ENCODE measurements around the gene ENAH.

The ENAH gene

DNA sequence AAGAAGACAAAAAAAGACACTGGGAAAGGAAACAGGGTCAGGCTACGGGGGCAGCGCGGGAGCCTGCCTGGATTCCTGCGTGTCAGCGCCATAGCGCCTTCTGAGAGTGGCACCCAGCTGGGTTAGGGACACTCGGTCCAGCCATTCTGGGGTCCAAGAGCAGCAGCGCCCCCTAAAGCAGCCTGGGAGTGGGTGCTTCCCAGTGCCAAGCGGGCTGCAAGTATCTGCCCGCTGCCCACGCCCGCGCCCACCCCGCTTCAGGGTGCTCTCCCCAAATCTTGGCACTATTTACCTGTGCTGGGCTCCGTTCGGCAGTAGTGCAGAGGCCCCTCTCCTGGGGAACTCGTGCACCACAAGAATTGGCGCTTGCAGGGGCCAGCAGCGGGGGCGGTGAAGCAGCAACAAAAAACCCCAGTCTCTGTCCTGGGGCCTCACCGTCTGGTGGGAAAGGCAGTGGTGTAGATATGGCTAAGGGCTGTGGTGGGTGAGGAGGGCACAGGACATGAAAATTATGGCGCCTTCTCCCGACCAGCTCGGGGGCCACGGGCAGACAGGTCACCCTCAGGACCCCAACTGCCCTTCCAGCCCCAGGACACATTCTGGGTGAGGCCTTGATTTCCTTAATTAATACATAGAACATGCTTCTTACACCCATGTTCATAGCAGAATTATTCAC is 200.9 kb downstream of the ENAH start:
- H3K36me3 Mint-ChIP-seq: no peaks in the 10 kb centered on the region
- H3K4me3 Mint-ChIP-seq: no peak overlapping the region
- H3K4me1 Mint-ChIP-seq: peaks cover 50% of the 10 kb centered on the region
- H3K9me3 Mint-ChIP-seq: no peaks in the 10 kb centered on the region
- H3K27ac Mint-ChIP-seq: peak overlapping the region; percentile 62
- no peaks in the 10 kb centered on the region for H3K27me3 Mint-ChIP-seq

- H3K27ac Mint-ChIP-seq: no peak overlapping the region
- H3K27me3 Mint-ChIP-seq: no peaks in the 10 kb centered on the region
- H3K36me3 Mint-ChIP-seq: no peaks in the 10 kb centered on the region
- no peaks in the 10 kb centered on the region for H3K9me3 Mint-ChIP-seq
- H3K4me1 Mint-ChIP-seq: peaks cover 57% of the 10 kb centered on the region
- H3K4me3 Mint-ChIP-seq: no peak overlapping the region
Measured at GRCh38 chr1:225451340-225451739, 201.6 kb downstream of the ENAH start.

- H3K27me3 Mint-ChIP-seq: no peaks in the 10 kb centered on the region
- peaks cover 64% of the 10 kb centered on the region for H3K4me1 Mint-ChIP-seq
- H3K36me3 Mint-ChIP-seq: no peaks in the 10 kb centered on the region
- H3K4me3 Mint-ChIP-seq: no peak overlapping the region
- H3K27ac Mint-ChIP-seq: no peak overlapping the region
- no peaks in the 10 kb centered on the region for H3K9me3 Mint-ChIP-seq
Measured at GRCh38 chr1:225450491-225451191, 202.3 kb downstream of the ENAH start.

- H3K4me1 Mint-ChIP-seq: peaks cover 68% of the 10 kb centered on the region
- H3K4me3 Mint-ChIP-seq: no peak overlapping the region
- no peaks in the 10 kb centered on the region for H3K9me3 Mint-ChIP-seq
- no peaks in the 10 kb centered on the region for H3K36me3 Mint-ChIP-seq
- H3K27me3 Mint-ChIP-seq: no peaks in the 10 kb centered on the region
- H3K27ac Mint-ChIP-seq: peak overlapping the region; percentile 32
Measured at GRCh38 chr1:225449774-225450173, 203.1 kb downstream of the ENAH start.

- H3K9me3 Mint-ChIP-seq: no peaks in the 10 kb centered on the region
- H3K27ac Mint-ChIP-seq: no peak overlapping the region
- no peak overlapping the region for H3K4me3 Mint-ChIP-seq
- H3K4me1 Mint-ChIP-seq: peaks cover 68% of the 10 kb centered on the region
- no peaks in the 10 kb centered on the region for H3K27me3 Mint-ChIP-seq
- H3K36me3 Mint-ChIP-seq: no peaks in the 10 kb centered on the region
Measured at GRCh38 chr1:225449261-225449660, 203.7 kb downstream of the ENAH start.

GRCh38 chr1:225448146-225448805 is 204.6 kb downstream of the ENAH start:
- H3K27ac Mint-ChIP-seq: peak overlapping the region; percentile 65
- H3K27me3 Mint-ChIP-seq: no peaks in the 10 kb centered on the region
- H3K9me3 Mint-ChIP-seq: no peaks in the 10 kb centered on the region
- no peaks in the 10 kb centered on the region for H3K36me3 Mint-ChIP-seq
- H3K4me3 Mint-ChIP-seq: no peak overlapping the region
- H3K4me1 Mint-ChIP-seq: peaks cover 65% of the 10 kb centered on the region

DNA sequence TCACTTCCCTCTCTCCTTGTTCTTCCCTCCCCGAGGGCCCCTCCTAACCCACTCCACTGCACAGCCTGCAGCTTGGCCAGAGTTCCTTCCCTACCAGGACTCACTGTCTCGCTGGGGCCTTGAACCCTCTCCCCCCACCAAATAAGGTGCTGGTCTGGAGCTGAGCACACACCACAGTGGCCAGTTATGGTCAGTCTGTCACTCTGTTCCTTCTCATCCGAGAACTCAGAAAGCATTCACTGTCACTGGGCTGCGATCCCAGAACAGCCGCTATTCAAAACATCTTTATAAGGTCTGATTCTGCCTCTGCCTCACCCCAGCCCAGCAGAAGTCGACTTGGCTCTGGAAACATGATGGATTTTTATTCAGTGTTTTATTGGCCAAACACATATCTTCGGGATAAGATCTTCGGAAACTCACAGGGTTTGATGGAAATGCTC is 205.3 kb downstream of the ENAH start:
- H3K9me3 Mint-ChIP-seq: no peaks in the 10 kb centered on the region
- H3K4me1 Mint-ChIP-seq: peaks cover 69% of the 10 kb centered on the region
- no peaks in the 10 kb centered on the region for H3K27me3 Mint-ChIP-seq
- H3K36me3 Mint-ChIP-seq: no peaks in the 10 kb centered on the region
- no peak overlapping the region for H3K4me3 Mint-ChIP-seq
- H3K27ac Mint-ChIP-seq: peak overlapping the region; percentile 65

GRCh38 chr1:225446981-225447615 is 205.8 kb downstream of the ENAH start:
- H3K4me1 Mint-ChIP-seq: peaks cover 75% of the 10 kb centered on the region
- no peaks in the 10 kb centered on the region for H3K9me3 Mint-ChIP-seq
- no peaks in the 10 kb centered on the region for H3K36me3 Mint-ChIP-seq
- H3K4me3 Mint-ChIP-seq: no peak overlapping the region
- H3K27ac Mint-ChIP-seq: peak overlapping the region; percentile 23
- no peaks in the 10 kb centered on the region for H3K27me3 Mint-ChIP-seq

DNA sequence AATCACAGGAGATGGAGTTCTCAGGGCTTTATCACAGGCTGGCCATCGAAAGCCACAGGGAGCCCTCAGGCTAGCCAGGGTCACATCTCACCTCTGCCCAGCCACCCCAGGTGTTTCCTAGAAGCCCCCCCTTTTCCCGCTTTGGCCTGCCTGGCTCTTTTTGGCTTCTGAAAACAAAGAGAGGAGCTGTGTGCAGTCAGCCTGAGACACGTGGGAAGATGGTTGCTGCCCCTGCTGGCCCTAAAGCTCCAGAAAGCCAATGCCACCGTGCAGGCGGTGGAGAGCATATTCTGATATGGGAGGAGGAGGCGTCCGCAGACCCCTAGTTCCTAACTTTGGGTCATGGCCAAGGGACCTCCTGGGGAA is 206.3 kb downstream of the ENAH start:
- no peaks in the 10 kb centered on the region for H3K9me3 Mint-ChIP-seq
- no peak overlapping the region for H3K4me3 Mint-ChIP-seq
- peaks cover 80% of the 10 kb centered on the region for H3K4me1 Mint-ChIP-seq
- no peaks in the 10 kb centered on the region for H3K27me3 Mint-ChIP-seq
- no peaks in the 10 kb centered on the region for H3K36me3 Mint-ChIP-seq
- peak overlapping the region; percentile 86 for H3K27ac Mint-ChIP-seq

- peak overlapping the region; percentile 66 for H3K4me3 Mint-ChIP-seq
- peaks cover 82% of the 10 kb centered on the region for H3K4me1 Mint-ChIP-seq
- no peaks in the 10 kb centered on the region for H3K9me3 Mint-ChIP-seq
- no peaks in the 10 kb centered on the region for H3K36me3 Mint-ChIP-seq
- H3K27ac Mint-ChIP-seq: peak overlapping the region; percentile 92
- no peaks in the 10 kb centered on the region for H3K27me3 Mint-ChIP-seq
Measured at GRCh38 chr1:225445639-225446594, 207.0 kb downstream of the ENAH start.

DNA sequence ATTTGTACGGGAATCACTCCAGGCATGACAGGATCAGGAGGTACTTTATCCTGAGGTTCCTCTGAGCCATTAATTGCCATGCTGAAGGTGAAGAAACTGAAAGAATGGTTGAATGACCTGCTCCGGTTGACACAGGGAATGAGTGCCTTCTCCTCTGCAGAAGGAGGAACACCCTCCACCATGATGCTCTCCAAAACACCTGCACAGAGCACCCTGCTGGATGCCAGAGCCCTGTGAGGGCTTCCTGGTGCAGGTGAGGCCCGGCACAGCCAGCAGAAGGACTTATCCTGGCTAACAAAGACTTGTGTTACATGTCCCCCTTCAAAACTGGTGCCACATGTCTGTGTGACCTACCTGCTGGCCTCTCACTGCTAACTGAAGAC is 210.8 kb downstream of the ENAH start:
- Mint-ChIP-seq H3K27ac (peak overlapping the region; percentile 47), H3K9me3 (no peaks in the 10 kb centered on the region), H3K4me1 (peaks cover 66% of the 10 kb centered on the region), H3K36me3 (no peaks in the 10 kb centered on the region), H3K27me3 (no peaks in the 10 kb centered on the region), H3K4me3 (peak overlapping the region; percentile 49)

- peak overlapping the region; percentile 83 for H3K27ac Mint-ChIP-seq
- no peaks in the 10 kb centered on the region for H3K36me3 Mint-ChIP-seq
- no peaks in the 10 kb centered on the region for H3K9me3 Mint-ChIP-seq
- peak overlapping the region; percentile 49 for H3K4me3 Mint-ChIP-seq
- H3K27me3 Mint-ChIP-seq: no peaks in the 10 kb centered on the region
- peaks cover 60% of the 10 kb centered on the region for H3K4me1 Mint-ChIP-seq
Measured at GRCh38 chr1:225441314-225442122, 211.4 kb downstream of the ENAH start.

DNA sequence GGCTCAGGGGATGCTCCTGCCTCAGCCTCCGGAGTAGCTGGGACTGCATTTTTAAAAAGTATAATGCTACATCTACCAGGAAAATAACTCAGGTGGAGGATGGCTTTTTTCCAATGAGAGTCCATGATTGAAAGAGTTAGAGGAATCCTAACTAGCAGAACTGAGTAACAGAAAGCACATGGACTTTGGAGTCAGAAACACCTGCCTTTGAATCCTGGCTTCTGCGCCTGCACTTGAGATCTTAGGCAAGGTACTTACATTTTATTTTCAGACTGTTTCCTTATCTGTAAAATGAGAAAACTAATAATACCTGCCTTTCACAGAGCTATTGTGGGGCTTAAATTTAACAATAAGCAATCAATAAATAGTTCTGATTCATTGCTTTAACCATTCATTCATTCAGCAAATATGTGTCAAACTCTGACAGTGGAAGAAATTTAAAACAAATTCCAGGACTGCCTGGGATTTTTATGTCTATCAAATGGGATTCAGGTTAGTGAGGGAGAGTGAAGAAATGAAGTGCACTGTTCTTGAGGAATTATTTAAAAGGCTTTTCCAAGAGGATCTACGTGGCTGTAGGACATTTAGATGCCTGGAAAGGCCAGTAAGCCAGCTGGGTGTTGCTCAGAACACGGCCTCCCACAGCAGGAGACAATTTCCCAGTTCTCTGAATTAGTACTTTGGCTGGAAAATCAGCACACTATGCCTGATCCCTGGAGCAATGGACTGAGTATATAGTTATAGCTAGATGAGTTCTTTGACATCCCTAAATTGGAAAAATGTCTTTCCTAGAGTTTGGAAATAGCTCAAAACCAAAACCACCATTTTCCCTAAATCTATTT is 212.3 kb downstream of the ENAH start:
- no peak overlapping the region for H3K27ac Mint-ChIP-seq
- no peak overlapping the region for H3K4me3 Mint-ChIP-seq
- H3K36me3 Mint-ChIP-seq: no peaks in the 10 kb centered on the region
- peaks cover 51% of the 10 kb centered on the region for H3K4me1 Mint-ChIP-seq
- H3K9me3 Mint-ChIP-seq: no peaks in the 10 kb centered on the region
- H3K27me3 Mint-ChIP-seq: no peaks in the 10 kb centered on the region
